Lower leg skin (tissue), 3 donors: Measurements from ENCODE around the gene YPEL1.

ENCODE experiments used
- POLR2A ChIP-seq, 2 donors: fragments of 450-650 bp; IDR thresholded peaks; one replicate each; pipeline ENCODE4 v1.6.1; 2016 to 2017; ENCODE audit warnings: antibody characterized with exemption in 2 of 2, mild to moderate bottlenecking in 1 of 2, moderate library complexity in 1 of 2
- TF ChIP-seq, protein P1 (sequence below), 3 donors: fragments of 450-650 bp; IDR thresholded peaks; one replicate each; pipeline ENCODE4 v1.5.1; 2016; ENCODE audit warnings: antibody characterized with exemption in 3 of 3, mild to moderate bottlenecking in 3 of 3, moderate library complexity in 2 of 3

DNA sequence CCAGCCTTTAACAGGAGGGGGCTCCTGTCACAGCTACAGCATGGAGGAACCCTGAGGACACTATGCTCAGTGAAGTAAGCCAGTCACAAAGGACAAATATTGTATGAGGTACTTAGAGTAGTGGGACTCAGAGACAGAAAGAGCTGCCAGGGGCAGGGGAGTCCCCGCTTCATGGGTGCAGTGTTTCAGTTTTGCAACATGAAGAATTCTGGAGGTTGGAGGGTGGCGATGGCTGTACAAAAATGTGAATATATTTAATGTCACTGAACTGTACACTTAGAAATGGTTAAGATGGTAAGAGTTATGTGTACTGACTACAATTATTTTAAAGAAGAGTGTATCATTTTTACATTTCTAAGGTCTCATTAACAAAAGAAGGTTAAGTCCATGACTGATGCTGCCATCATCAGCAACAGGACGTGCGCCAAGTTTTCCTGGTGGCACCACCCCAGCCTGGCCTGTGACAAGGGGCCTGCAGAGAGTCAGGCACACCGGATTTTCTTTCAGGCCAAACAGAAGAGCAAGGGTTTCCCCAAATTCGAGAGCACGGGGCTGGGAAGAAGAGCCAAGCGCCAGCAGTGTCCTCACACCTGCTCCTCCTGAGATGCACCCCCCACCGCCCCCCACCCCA, 22.1 kb downstream of the YPEL1 start:
- TF ChIP-seq, protein P1, sequence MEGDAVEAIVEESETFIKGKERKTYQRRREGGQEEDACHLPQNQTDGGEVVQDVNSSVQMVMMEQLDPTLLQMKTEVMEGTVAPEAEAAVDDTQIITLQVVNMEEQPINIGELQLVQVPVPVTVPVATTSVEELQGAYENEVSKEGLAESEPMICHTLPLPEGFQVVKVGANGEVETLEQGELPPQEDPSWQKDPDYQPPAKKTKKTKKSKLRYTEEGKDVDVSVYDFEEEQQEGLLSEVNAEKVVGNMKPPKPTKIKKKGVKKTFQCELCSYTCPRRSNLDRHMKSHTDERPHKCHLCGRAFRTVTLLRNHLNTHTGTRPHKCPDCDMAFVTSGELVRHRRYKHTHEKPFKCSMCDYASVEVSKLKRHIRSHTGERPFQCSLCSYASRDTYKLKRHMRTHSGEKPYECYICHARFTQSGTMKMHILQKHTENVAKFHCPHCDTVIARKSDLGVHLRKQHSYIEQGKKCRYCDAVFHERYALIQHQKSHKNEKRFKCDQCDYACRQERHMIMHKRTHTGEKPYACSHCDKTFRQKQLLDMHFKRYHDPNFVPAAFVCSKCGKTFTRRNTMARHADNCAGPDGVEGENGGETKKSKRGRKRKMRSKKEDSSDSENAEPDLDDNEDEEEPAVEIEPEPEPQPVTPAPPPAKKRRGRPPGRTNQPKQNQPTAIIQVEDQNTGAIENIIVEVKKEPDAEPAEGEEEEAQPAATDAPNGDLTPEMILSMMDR (IDR thresholded peaks at IDR 0.05): no peak
- TF ChIP-seq POLR2A (IDR thresholded peaks at IDR 0.05): no peak
